B cell (primary cell): ENCODE data around the gene DHRS1. TPM values are rescaled to one million over a fixed set of nuclear protein-coding genes. Genes with fewer than 3 reads are reported as not detected.

ENCODE experiments used
- ATAC-seq: fragments of 200-7000 bp; cut with Tn5 transposase; one replicate; pipeline ENCODE4 v1.10.0; 2021; ENCODE audit warnings: low read depth, mild to moderate bottlenecking, moderate number of reproducible peaks, moderate library complexity
- CTCF ChIA-PET: fragments of 350-600 bp; sonication (Branson Sonifier 250); formaldehyde crosslinking; loops from one replicate; lab custom pipeline; 2021; ENCODE audit warnings: antibody characterized with exemption, inconsistent platforms; lab: Charles Lee
- POLR2A ChIA-PET: fragments of 350-600 bp; sonication (Branson Sonifier 250); formaldehyde crosslinking; loops from one replicate; lab custom pipeline; 2021; ENCODE audit warnings: antibody characterized with exemption; lab: Charles Lee
- DNase-seq: peaks from one replicate; pipeline ENCODE4 v3.0.0; 2013
- H2AFZ ChIP-seq: 2 replicates; pipeline ENCODE4 v1.6.1; 2012; ENCODE audit warnings: mild to moderate bottlenecking, low read depth, low read length; ENCODE audit not compliant: insufficient read depth, poor library complexity, severe bottlenecking
- H3K27ac ChIP-seq, 2 donors: 1 replicate in 1 of 2; 2 replicates in 1 of 2; pipeline ENCODE4 v1.5.1; 2012 to 2013; ENCODE audit warnings: low read length in 2 of 2, mild to moderate bottlenecking in 2 of 2, moderate library complexity in 1 of 2
- H3K27me3 ChIP-seq, 4 experiments: fragments of 200-600 bp in 1 of 4; sonication (generic) in 1 of 4; replicated peaks in 1 of 4; 1 replicate in 2 of 4; 2 replicates in 2 of 4; pipeline versions ENCODE4 v1.6.1 to v1.7.0; 2013 to 2016; ENCODE audit warnings: low read length in 3 of 4, mild to moderate bottlenecking in 2 of 4, mixed read lengths in 1 of 4, moderate library complexity in 1 of 4; ENCODE audit not compliant: insufficient read depth in 4 of 4, control insufficient read depth in 3 of 4; ENCODE audit errors: control extremely low read depth in 1 of 4
- H3K36me3 ChIP-seq, 2 experiments: replicated peaks in 1 of 2; 1 replicate in 1 of 2; 2 replicates in 1 of 2; pipeline versions ENCODE4 v1.6.1 to v1.7.1; 2013; ENCODE audit warnings: low read length in 1 of 2; ENCODE audit not compliant: insufficient read depth in 2 of 2, control insufficient read depth in 1 of 2; ENCODE audit errors: control extremely low read depth in 1 of 2, extremely low read depth in 1 of 2
- H3K4me1 ChIP-seq, 2 donors: fragments of 200-600 bp in 1 of 2; sonication (generic) in 1 of 2; 1 replicate in 1 of 2; 2 replicates in 1 of 2; pipeline versions ENCODE4 v1.5.1 to v1.6.1; 2013 to 2017; ENCODE audit warnings: low read length in 2 of 2; ENCODE audit not compliant: control insufficient read depth in 2 of 2, insufficient read depth in 2 of 2
- H3K4me2 ChIP-seq: replicated peaks from 2 replicates; pipeline ENCODE3; 2012; ENCODE audit warnings: mild to moderate bottlenecking, low read depth, low read length; ENCODE audit not compliant: poor library complexity, severe bottlenecking
- H3K4me3 ChIP-seq, 5 experiments: fragments of 200-600 bp in 1 of 5; sonication (generic) in 1 of 5; 1 replicate in 3 of 5; 2 replicates in 2 of 5; pipeline versions ENCODE4 v1.5.1 to v1.7.0; 2011 to 2016; ENCODE audit warnings: low read length in 4 of 5, mild to moderate bottlenecking in 4 of 5, low read depth in 2 of 5, control low read depth in 1 of 5, moderate library complexity in 1 of 5; ENCODE audit not compliant: insufficient read depth in 1 of 5; ENCODE audit errors: control extremely low read depth in 1 of 5, extremely low read depth in 1 of 5
- H3K79me2 ChIP-seq: fragments of 200-600 bp; sonication (generic); one replicate; pipeline ENCODE4 v1.6.0; 2016; ENCODE audit warnings: low read length; ENCODE audit not compliant: control insufficient read depth, insufficient read depth
- H3K9ac ChIP-seq: fragments of 200-600 bp; sonication (generic); 2 replicates; pipeline ENCODE4 v1.6.1; 2017; ENCODE audit warnings: mild to moderate bottlenecking, low read length, moderate library complexity
- H3K9me3 ChIP-seq, 3 donors: one replicate each; pipeline versions ENCODE4 v1.6.1 to v1.7.1; 2013; ENCODE audit warnings: low read length in 2 of 3; ENCODE audit not compliant: control insufficient read depth in 2 of 3, insufficient read depth in 1 of 3; ENCODE audit errors: control extremely low read depth in 1 of 3
- H4K20me1 ChIP-seq: 2 replicates; pipeline ENCODE4 v1.6.0; 2012; ENCODE audit warnings: mild to moderate bottlenecking, low read length; ENCODE audit not compliant: insufficient read depth, control insufficient read depth, poor library complexity, severe bottlenecking
- H3K27ac Mint-ChIP-seq: one replicate; pipeline ENCODE4 v1.8.0; 2021; ENCODE audit warnings: mixed read lengths
- H3K27me3 Mint-ChIP-seq: one replicate; pipeline ENCODE4 v1.8.0; 2021; ENCODE audit warnings: mixed read lengths
- H3K4me1 Mint-ChIP-seq: one replicate; pipeline ENCODE4 v1.8.0; 2021; ENCODE audit warnings: mixed read lengths
- H3K4me3 Mint-ChIP-seq: one replicate; pipeline ENCODE4 v1.8.0; 2021; ENCODE audit warnings: mixed read lengths
- H3K9me3 Mint-ChIP-seq: one replicate; pipeline ENCODE4 v1.8.0; 2022; ENCODE audit warnings: mixed read lengths; ENCODE audit not compliant: insufficient read depth
- CTCF ChIP-seq: fragments of 200-600 bp; IDR thresholded peaks from one replicate; pipeline ENCODE4 v1.8.0; 2022; ENCODE audit warnings: antibody characterized with exemption, mild to moderate bottlenecking
- EZH2 ChIP-seq: IDR thresholded peaks from 2 replicates; pipeline ENCODE4 v1.6.1; 2012; ENCODE audit warnings: borderline replicate concordance, low read depth, mild to moderate bottlenecking, moderate library complexity, low read length; ENCODE audit not compliant: insufficient read depth, poor library complexity, severe bottlenecking
- WGBS: methylation state at CpG from one replicate; pipeline ENCODE4 v1.1.5; 2013; ENCODE audit warnings: missing lambda C conversion rate; ENCODE audit not compliant: insufficient coverage; 5-methylcytosine and 5-hydroxymethylcytosine counted together
- intact Hi-C: fragments of 100-400 bp; cut with micrococcal nuclease; formaldehyde crosslinking; loops from one replicate; pipeline ENCODE4 v1.10.0; 2022
- polyA plus RNA-seq: library from polyadenylated mRNA; depleted of rRNA; stranded (reverse); fragments of >200 nt; gene quantifications from 2 replicates; pipeline ENCODE4 v1.2.3, GENCODE V29; 2012
- total RNA-seq, 2 donors: library from RNA; stranded (reverse); fragments of 120-200 nt in 1 of 2; gene quantifications; 1 replicate in 1 of 2; 2 replicates in 1 of 2; pipeline versions ENCODE4 v1.2.3 to v1.2.4, GENCODE V29; 2013 to 2022

Gene DHRS1
- total and polyA plus RNA-seq, 2 donors (not counting 1 experiment from before 2014, with no cell fraction given) = 42.7 to 76.9 TPM

- no peak overlapping the region for H3K9ac ChIP-seq
- H3K79me2 ChIP-seq = no peaks in the 10 kb centered on the region
- H3K9me3 ChIP-seq = no peaks in the 10 kb centered on the region
- TF ChIP-seq CTCF = no peak
- no peak for TF ChIP-seq EZH2
- H3K27ac ChIP-seq = no peak overlapping the region
- ChIA-PET CTCF (interaction anchor here (1.1 to 9.1 kb wide), 3 partner anchors 11 to 14 kb away, joined by 3 to 65 read pairs (median 6); partner anchors contain the start of genes CIDEB and LTB4R2), POLR2A (no interaction called here)
- intact Hi-C loops = no loop called here
- H3K36me3 ChIP-seq = no peaks in the 10 kb centered on the region
- Mint-ChIP-seq H3K4me1 (no peaks in the 10 kb centered on the region), H3K27me3 (peaks cover 11% of the 10 kb centered on the region), H3K9me3 (no peaks in the 10 kb centered on the region), H3K27ac (no peak overlapping the region), H3K4me3 (no peak overlapping the region)
- no peaks in the 10 kb centered on the region for H3K4me1 ChIP-seq
- H3K4me2 ChIP-seq = no peak overlapping the region
- no peaks in the 10 kb centered on the region for H4K20me1 ChIP-seq
- WGBS = 95% methylated on average over 10 of the region's 14 CpGs
- no peak overlapping the region for H2AFZ ChIP-seq
- no peak overlapping the region for H3K4me3 ChIP-seq
- H3K27me3 ChIP-seq = peaks cover 0 to 6% (median 0%) of the 10 kb centered on the region in 4 experiments
- ATAC-seq (no peak), DNase-seq (no peak)
These were observed 21.8 kb upstream of the DHRS1 start for GRCh38 chr14:24321212-24321975.
